GM21360 (cell line): ENCODE measurements around the gene NDUFB10.
A peak's percentile ranks its signal among the peaks of the same experiment; 100 is the strongest.

ENCODE experiments used
- ATAC-seq: cut with Tn5 transposase; IDR thresholded peaks from one replicate; pipeline ENCODE4 v1.9.1; 2021; ENCODE audit warnings: mild to moderate bottlenecking, moderate library complexity; ENCODE audit not compliant: unreplicated experiment

The NDUFB10 gene

GRCh38 chr16:1965396-1966001 is 6.2 kb downstream of the NDUFB10 start:
- no peak for ATAC-seq

- no peak for ATAC-seq
Measured at GRCh38 chr16:1966460-1966859, 7.1 kb downstream of the NDUFB10 start, which contains the start of gene RNF151. RNF151 (plus strand) TSS chr16:1966856; CDS start chr16:1966882, 26 bp downstream.

GRCh38 chr16:1968146-1968953 is 9.0 kb downstream of the NDUFB10 start:
- ATAC-seq, result no peak

GRCh38 chr16:1971796-1972489 is 12.6 kb downstream of the NDUFB10 start, which contains the start of gene TBL3:
TBL3 (plus strand) TSS chr16:1972053; CDS start chr16:1972165, 112 bp downstream.
- ATAC-seq, result peak; percentile 73

- ATAC-seq, result no peak
Measured at GRCh38 chr16:1972490-1972877, 13.1 kb downstream of the NDUFB10 start.

- ATAC-seq, result no peak
Measured at GRCh38 chr16:1973461-1974156, 14.3 kb downstream of the NDUFB10 start.

- ATAC-seq, result no peak
Measured at GRCh38 chr16:1974157-1975070, 15.1 kb downstream of the NDUFB10 start.

- no peak for ATAC-seq
Measured at GRCh38 chr16:1975432-1976215, 16.3 kb downstream of the NDUFB10 start.

- ATAC-seq, result no peak
Measured at GRCh38 chr16:1976216-1976520, 16.8 kb downstream of the NDUFB10 start.

- ATAC-seq, result no peak
Measured at GRCh38 chr16:1976951-1977874, 17.9 kb downstream of the NDUFB10 start.

GRCh38 chr16:1977875-1978268 is 18.5 kb downstream of the NDUFB10 start:
- ATAC-seq, result no peak

- no peak for ATAC-seq
Measured at GRCh38 chr16:1978476-1979120, 19.3 kb downstream of the NDUFB10 start.

GRCh38 chr16:1979271-1980029 is 20.1 kb downstream of the NDUFB10 start:
- no peak for ATAC-seq

- no peak for ATAC-seq
Measured at GRCh38 chr16:1980030-1980769, 20.9 kb downstream of the NDUFB10 start.

- no peak for ATAC-seq
Measured at GRCh38 chr16:1980770-1981087, 21.4 kb downstream of the NDUFB10 start.

- no peak for ATAC-seq
Measured at GRCh38 chr16:1981398-1981836, 22.1 kb downstream of the NDUFB10 start, which contains the start of gene NOXO1. NOXO1 (minus strand) TSS chr16:1981469; CDS start chr16:1981179, 290 bp downstream.
